Measurements from ENCODE around the gene ADSS1. TPM values are rescaled to one million over a fixed set of nuclear protein-coding genes. Genes with fewer than 3 reads are reported as not detected.

Gene ADSS1
- total RNA-seq, 1 donor from 2014 or later = 1.1 TPM

DNA sequence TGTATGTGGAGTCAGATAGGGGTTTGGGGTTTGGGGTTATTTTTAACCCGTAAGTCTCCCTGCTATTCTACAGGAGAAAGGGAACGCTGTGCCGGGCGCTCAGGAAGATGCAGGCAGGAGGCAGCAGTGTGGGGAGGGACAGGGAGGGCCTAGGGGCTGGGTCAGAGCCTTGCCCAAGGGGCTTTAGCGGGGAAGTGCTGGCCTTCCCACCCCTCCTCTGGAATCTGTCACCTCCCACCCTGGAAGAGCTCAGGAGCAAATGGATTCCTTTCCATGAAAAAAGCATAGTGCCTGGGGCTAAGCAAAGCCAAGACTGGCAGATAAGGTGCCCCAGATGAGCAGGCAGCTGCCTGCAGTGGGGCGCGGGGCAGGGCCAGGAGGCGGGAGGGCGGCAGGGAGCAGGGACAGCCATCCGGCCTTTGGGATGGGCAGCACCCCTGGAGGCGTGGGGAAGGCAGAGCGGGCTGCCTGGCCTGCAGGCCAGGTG lies 41.9 kb upstream of the ADSS1 start:
- no peaks in the 10 kb centered on the region for H3K36me3 Mint-ChIP-seq (ENCODE audit: low read depth)
- DNase-seq (ENCODE audit: low spot score) = no peak
- no peak overlapping the region for H3K4me3 Mint-ChIP-seq
- no peaks in the 10 kb centered on the region for H3K9me3 Mint-ChIP-seq
- no peak overlapping the region for H3K27ac Mint-ChIP-seq
- H3K27me3 Mint-ChIP-seq (ENCODE audit: insufficient read depth) = peaks cover 5% of the 10 kb centered on the region
- H3K4me1 Mint-ChIP-seq (ENCODE audit: low read depth) = peaks cover 22% of the 10 kb centered on the region
- intact Hi-C loops (cut with micrococcal nuclease) = no loop called here

DNA sequence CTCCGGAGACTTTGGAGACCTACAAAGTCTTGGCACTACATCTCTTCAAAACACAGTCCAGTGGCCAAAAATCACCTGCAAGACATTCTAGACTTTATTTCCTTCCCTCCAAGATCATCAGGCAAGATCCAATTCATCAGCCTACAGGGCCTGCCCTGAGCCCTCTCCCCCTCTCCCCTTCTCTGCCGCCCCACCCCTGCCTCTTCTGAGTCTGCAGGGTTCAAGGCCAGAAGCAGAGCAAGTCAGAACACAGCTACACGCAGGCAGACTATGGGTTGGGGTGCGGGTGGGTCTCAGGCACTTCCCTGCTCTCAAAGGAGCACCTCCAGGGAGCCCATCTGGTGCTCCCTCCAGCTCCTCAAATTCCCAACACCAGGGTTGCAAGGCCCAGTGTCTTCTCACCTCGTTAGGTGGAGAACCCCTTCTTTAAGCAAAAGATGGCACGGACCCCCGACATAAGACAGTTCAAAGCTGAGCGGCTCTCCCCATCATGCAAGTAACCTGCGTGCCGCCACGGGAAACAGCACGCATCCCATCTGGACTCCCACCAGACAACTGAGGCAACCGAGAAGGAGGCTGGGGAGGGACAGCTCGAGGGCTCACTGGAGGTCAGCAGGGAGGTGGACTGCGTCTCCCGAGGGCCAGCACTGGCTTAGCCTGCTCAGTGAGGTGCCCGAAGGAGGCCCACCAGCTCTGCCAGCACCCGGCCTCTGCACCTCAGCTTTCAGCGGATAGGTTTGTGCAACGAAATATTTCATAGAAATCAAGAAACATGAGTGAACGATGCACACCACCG lies 40.2 kb upstream of the ADSS1 start:
- H3K27me3 Mint-ChIP-seq (ENCODE audit: insufficient read depth) = peaks cover 5% of the 10 kb centered on the region
- no peak overlapping the region for H3K4me3 Mint-ChIP-seq
- no peaks in the 10 kb centered on the region for H3K9me3 Mint-ChIP-seq
- DNase-seq (ENCODE audit: low spot score) = no peak
- H3K27ac Mint-ChIP-seq = peak overlapping the region; percentile 3
- no peaks in the 10 kb centered on the region for H3K36me3 Mint-ChIP-seq (ENCODE audit: low read depth)
- intact Hi-C loops (cut with micrococcal nuclease) = no loop called here
- peaks cover 30% of the 10 kb centered on the region for H3K4me1 Mint-ChIP-seq (ENCODE audit: low read depth)

DNA sequence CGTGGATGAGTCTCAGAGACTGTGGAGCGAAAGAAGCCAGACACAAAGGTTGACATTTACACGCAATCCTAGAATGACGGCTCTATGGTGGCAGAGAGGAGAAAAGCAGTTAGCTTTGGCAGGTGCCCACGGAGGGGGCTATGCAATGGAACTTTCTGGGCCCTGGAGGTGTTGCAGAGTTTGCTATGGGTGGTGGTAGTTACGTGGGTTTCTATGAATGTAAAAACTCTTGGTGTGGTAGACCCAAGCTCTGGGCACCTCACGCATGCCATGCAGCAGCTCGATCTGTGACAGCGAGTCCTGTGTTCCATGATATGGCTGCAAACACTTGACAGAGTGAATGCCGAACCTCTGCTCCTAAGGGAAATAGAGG lies 39.6 kb upstream of the ADSS1 start:
- no peaks in the 10 kb centered on the region for H3K9me3 Mint-ChIP-seq
- H3K36me3 Mint-ChIP-seq (ENCODE audit: low read depth) = no peaks in the 10 kb centered on the region
- peak overlapping the region; percentile 6 for H3K4me3 Mint-ChIP-seq
- H3K27me3 Mint-ChIP-seq (ENCODE audit: insufficient read depth) = peaks cover 5% of the 10 kb centered on the region
- no peak overlapping the region for H3K27ac Mint-ChIP-seq
- DNase-seq (ENCODE audit: low spot score) = no peak
- intact Hi-C loops (cut with micrococcal nuclease) = no loop called here
- peaks cover 30% of the 10 kb centered on the region for H3K4me1 Mint-ChIP-seq (ENCODE audit: low read depth)

DNA sequence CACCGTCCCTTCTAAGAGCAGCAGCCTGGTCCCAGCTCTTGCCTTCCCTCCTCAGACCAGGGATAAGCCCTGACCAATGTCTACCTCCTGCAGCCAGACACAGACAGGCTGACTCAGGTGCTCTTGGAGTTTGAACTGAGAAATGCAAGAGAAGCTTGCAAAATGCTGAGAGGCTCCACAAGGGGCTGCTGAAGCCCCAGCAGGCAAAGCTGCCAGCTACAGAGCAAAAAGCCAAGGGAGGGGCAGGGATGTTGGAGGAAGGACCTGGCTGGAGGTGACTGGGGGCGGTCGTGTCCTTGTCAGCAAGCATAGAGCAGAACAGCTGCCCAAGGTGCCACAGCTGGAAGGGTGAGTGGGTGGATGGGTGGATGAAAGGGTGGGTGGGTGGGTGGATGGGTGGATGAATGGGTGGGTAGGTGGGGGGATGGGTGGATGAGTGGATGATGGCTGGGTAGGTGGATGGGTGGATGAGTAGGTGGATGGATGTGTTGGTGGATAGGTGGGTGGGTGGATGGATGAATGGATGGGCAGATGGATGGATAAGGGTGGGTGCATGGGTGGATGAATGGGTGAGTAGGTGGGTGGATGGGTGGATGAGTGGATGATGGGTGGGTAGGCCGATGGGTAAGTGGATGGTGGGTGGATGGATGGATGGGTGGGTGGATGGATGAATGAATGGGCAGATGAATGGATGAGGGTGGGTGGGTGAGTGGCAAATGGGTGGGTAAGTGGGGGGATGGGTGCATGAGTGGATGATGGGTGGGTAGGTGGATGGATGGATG lies 38.6 kb upstream of the ADSS1 start:
- intact Hi-C loops (cut with micrococcal nuclease) = no loop called here
- Mint-ChIP-seq H3K4me3 (peak overlapping the region; percentile 56), H3K9me3 (no peaks in the 10 kb centered on the region), H3K27me3 (ENCODE audit: insufficient read depth) (peaks cover 4% of the 10 kb centered on the region), H3K27ac (peak overlapping the region; percentile 70), H3K36me3 (ENCODE audit: low read depth) (no peaks in the 10 kb centered on the region), H3K4me1 (ENCODE audit: low read depth) (peaks cover 30% of the 10 kb centered on the region)
- no peak for DNase-seq (ENCODE audit: low spot score)

DNA sequence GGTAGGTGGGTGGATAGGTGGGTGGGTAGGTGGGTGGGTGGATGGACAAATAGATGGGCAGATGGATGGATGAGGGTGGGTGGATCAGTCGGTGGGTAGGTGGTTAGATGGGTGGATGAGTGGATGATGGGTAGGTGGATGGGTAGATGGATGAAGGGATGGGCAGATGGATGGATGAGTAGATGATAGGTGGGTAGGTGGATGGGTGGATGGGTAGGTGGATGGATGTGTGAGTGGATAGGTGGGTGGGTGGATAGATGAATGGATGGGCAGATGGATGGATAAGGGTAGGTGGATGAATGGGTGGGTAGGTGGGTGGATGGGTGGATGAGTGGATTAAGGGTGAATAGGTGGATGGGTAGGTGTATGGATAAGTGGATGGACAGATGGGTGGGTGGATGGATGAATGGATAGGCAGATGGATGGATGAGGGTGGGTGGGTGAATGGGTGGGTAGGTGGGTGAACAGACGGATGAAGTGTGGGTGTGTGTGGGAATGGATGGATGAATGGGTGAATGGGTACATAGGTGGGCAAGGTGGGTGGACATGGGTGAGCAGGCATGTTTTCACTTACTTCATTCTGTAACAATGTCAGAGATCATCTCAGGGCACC lies 37.9 kb upstream of the ADSS1 start:
- no peaks in the 10 kb centered on the region for H3K9me3 Mint-ChIP-seq
- intact Hi-C loops (cut with micrococcal nuclease) = no loop called here
- DNase-seq (ENCODE audit: low spot score) = no peak
- H3K27me3 Mint-ChIP-seq (ENCODE audit: insufficient read depth) = peaks cover 4% of the 10 kb centered on the region
- H3K36me3 Mint-ChIP-seq (ENCODE audit: low read depth) = no peaks in the 10 kb centered on the region
- H3K4me3 Mint-ChIP-seq = peak overlapping the region; percentile 20
- peaks cover 36% of the 10 kb centered on the region for H3K4me1 Mint-ChIP-seq (ENCODE audit: low read depth)
- peak overlapping the region; percentile 23 for H3K27ac Mint-ChIP-seq

DNA sequence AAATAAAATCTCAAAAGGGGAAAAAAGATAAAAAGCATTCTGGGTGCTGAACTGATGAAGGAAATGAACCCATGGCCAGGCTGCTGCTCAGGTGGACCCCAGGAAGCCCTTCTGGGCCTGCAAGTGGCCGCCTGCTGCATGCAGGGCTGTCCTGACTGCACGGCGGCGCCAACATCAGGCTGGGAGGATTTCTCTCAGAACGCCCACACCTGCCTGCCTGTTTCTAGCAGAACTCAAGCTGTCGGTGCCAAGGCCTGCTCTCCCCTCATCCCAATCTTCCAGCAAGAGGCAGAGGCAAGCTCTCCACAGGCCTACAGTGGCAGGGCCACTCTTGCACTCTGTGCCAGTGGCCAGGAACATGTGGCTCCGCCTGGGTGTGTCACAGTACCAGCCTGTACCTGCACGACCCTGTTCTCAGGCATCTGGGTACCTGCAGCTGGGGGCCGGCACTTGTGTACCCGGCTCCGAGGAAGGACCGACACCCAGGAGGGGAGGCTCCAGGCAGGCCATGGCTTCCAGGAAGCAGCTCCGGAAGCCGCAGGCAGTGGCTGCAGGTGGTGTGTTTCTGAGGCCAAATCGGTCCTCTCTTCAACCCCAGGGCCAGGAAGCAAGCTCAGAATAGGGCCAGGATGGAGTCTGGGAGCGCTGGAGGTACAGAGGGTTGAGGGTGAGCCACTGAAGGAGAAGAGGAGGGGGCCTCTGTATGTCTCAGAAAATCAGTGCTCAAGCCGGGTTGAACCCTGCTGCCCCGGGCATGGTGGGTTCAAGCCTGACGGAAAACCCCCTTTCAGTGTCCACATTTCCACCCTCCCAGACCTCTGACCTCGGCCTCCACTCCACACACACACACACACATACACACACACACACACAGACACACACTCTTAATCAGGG lies 37.2 kb upstream of the ADSS1 start:
- H3K4me3 Mint-ChIP-seq = peak overlapping the region; percentile 42
- no peaks in the 10 kb centered on the region for H3K36me3 Mint-ChIP-seq (ENCODE audit: low read depth)
- peaks cover 4% of the 10 kb centered on the region for H3K27me3 Mint-ChIP-seq (ENCODE audit: insufficient read depth)
- H3K9me3 Mint-ChIP-seq = no peaks in the 10 kb centered on the region
- H3K4me1 Mint-ChIP-seq (ENCODE audit: low read depth) = peaks cover 42% of the 10 kb centered on the region
- H3K27ac Mint-ChIP-seq = peak overlapping the region; percentile 59
- intact Hi-C loops (cut with micrococcal nuclease) = no loop called here
- DNase-seq (ENCODE audit: low spot score) = peak; percentile 23

DNA sequence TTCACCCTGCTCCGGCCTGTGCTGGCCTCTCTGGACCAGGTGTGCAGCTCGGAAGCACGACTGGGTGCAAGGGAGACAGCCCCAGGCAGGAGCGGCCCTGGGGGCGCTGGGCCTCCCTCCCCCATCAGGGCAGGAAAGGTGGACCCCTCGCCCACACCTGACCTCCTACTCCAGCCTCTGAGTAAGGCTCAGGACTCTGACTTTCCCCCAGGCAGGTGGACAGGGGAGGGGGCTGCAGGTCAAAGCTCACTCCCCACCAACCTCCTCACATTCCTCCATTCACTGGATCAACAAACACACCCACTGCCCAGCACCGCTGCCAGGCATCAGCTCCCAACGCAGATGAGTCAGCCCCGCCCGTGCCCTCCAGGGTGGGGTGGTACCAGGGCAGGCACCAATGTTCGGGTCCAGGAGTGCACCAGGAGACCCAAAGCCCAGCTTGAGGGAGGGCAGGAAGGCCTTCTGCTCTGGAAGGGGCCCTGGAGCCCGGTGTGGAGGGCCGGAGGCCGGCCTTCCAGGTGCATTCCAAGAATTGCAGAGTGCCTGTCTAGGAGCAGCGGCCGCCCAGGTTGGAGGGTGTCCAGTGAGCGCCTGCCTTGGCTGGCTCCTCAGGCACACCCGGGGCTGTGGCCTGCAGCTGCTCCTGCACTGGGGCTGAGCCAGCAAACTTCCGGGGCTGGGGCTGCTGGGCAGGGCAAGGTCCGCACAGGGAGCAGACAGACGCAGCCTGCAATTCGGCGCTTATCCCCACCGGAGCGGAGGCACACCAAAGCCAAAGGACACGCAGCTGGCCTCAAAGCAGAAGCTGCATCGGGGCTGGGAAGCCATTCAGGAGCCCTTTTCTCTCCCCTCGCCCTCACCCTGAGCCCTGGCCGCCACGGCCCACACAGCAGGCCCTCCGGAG lies 36.2 kb upstream of the ADSS1 start:
- intact Hi-C loops (cut with micrococcal nuclease) = no loop called here
- Mint-ChIP-seq H3K4me1 (ENCODE audit: low read depth) (peaks cover 42% of the 10 kb centered on the region), H3K27me3 (ENCODE audit: insufficient read depth) (peaks cover under 1% of the 10 kb centered on the region), H3K27ac (peak overlapping the region; percentile 59), H3K9me3 (no peaks in the 10 kb centered on the region), H3K36me3 (ENCODE audit: low read depth) (no peaks in the 10 kb centered on the region), H3K4me3 (peak overlapping the region; percentile 66)
- DNase-seq (ENCODE audit: low spot score) = no peak

DNA sequence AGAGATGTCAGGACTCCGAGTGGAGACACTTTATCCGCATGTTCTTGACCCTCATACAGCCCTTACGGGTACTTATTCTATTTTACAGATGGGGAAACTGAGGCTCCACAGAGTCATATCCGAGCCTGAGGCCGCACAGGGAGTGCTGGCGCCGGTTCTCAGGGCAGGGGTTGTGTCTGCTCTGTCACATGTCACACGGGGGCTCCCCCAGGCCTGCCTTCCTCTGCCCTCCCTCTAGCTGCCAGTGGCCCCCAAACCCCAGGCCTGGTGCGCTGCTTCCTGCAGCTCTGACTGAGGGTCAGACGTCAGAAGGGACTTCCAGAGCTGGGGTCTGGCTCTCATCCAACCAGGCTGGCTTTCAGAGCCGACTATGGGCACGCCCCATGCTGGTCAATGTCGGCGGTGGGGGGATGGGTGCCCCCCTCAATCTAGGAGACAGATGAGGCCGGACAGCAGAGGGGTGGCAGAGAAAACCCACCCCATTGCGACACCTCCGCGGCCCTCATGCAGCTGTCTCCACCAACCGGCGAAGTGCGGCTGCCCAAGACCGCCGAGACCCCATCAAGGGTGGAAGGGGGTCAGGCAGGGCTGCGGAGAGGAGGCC lies 35.4 kb upstream of the ADSS1 start:
- H3K9me3 Mint-ChIP-seq = no peaks in the 10 kb centered on the region
- intact Hi-C loops (cut with micrococcal nuclease) = loop anchor here (1.0 kb wide), 1 partner anchor 11 kb away; no protein-coding TSS in a partner anchor
- peak overlapping the region; percentile 66 for H3K4me3 Mint-ChIP-seq
- no peak overlapping the region for H3K27ac Mint-ChIP-seq
- H3K36me3 Mint-ChIP-seq (ENCODE audit: low read depth) = no peaks in the 10 kb centered on the region
- H3K27me3 Mint-ChIP-seq (ENCODE audit: insufficient read depth) = no peaks in the 10 kb centered on the region
- no peak for DNase-seq (ENCODE audit: low spot score)
- H3K4me1 Mint-ChIP-seq (ENCODE audit: low read depth) = peaks cover 42% of the 10 kb centered on the region

DNA sequence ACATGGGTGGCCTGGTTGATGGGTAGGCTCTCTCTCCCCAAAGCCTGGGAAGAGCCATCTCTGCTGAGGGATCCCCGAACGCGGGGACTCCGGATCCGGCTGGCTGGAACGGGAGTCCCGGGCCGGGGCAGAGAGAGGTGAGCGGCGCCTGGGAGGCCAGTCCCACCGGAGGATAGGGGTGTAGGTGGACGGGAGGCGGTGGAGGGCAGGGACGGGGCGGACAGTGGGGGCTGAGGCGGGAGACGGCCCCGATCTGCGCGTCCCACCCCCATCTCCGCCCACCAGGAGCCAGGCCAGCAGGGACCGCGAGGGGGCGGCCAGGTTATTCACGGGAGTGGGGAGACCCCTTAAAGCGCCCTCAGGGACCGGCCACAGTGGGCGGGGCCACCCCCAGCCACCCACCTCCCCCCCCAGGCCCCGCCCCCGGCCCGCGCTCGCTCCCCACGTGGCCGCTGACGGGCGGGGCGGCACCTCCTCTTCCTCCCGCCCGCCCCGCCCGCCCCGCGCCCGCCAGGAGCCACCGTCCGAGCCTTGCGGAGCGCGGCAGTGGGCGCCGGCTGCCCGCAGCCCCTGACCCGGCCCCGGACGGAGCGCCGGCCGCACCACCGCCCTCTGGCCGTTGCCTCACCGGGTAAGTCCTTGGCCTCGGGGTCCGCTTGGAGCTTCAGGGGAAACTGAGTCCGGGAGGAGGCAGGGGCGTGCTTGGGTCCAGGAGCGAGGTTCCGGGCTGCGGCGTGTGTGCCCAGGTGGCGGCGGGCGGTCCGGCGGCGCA lies 34.7 kb upstream of the ADSS1 start, which contains the start of gene INF2:
TSS of gene INF2 (plus strand) at position 510 of the 772 bp plus-strand sequence. CDS start 11,748 bp downstream, outside the sequence.
- peak; percentile 27 for DNase-seq (ENCODE audit: low spot score)
- Mint-ChIP-seq H3K4me3 (peak within 1 kb of the TSS; percentile 85), H3K4me1 (ENCODE audit: low read depth) (peaks cover 44% of the 10 kb centered on the region), H3K36me3 (ENCODE audit: low read depth) (no peaks in the 10 kb centered on the region), H3K9me3 (no peaks in the 10 kb centered on the region), H3K27ac (no peak within 1 kb of the TSS), H3K27me3 (ENCODE audit: insufficient read depth) (no peaks in the 10 kb centered on the region)
- intact Hi-C loops (cut with micrococcal nuclease) = loop anchor here (1.0 kb wide), 1 partner anchor 12 kb away; no protein-coding TSS in a partner anchor

DNA sequence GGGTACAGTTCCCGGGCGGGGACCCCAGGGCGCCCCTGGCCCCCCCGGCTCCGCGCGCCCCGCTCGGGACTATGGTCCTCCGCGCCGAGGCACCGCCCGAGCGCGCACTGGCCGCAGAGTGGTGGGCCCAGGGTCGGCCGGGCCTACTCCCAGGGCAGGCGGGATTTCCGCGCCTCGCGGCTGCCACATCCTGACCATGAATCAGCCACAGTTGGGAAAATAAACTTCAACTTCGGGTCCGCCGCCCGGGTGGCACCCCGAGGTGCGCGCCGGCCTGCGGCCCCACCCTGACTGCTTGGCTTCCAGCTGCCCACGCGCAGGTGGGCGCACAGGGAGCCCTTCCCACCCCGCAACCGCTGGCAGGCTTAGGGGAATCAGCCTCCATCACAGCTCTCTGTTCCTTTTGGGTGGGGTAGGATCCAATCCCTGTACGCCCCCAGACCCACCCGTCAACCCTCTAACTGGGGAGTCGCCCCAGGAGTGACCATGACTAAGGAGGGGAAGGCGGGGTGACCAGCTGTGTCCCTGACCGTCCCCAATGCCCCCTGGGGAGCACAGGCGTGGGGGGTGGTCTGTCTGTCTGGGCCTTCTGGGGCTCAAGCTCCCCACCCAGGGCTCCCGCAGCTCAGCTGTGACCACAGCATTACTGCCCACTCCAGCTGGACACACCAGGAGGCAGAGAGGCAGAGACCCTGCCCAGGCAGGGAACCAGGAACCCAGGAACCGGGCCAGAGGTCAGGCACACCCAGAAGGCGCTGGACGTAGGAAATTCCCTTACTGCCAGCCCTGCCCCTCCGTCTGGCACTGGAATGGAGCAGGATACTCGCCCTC lies 33.9 kb upstream of the ADSS1 start:
- H3K4me1 Mint-ChIP-seq (ENCODE audit: low read depth) = peaks cover 45% of the 10 kb centered on the region
- DNase-seq (ENCODE audit: low spot score) = no peak
- intact Hi-C loops (cut with micrococcal nuclease) = loop anchor here (1.0 to 2.0 kb wide), 2 partner anchors 13 to 33 kb away; no protein-coding TSS in a partner anchor
- no peaks in the 10 kb centered on the region for H3K9me3 Mint-ChIP-seq
- H3K36me3 Mint-ChIP-seq (ENCODE audit: low read depth) = no peaks in the 10 kb centered on the region
- peak overlapping the region; percentile 85 for H3K4me3 Mint-ChIP-seq
- no peaks in the 10 kb centered on the region for H3K27me3 Mint-ChIP-seq (ENCODE audit: insufficient read depth)
- no peak overlapping the region for H3K27ac Mint-ChIP-seq

Data from activated T-helper 1 cell treated with anti-CD3 and anti-CD28 coated beads, Interleukin-12 subunit alpha, Interleukin-12 subunit beta, Interleukin-2, Interleukin-4 antibody, amounts not matched to agents 30 ng/mL and 10 ng/mL and 1 ng/mL, durations not matched to agents 14 hours and 24 hours and 36 hours (primary cell).